Retina (tissue), 1 donor: ENCODE data around the gene DOCK4.

ENCODE experiments used
- DNase-seq: peaks from one replicate; pipeline ENCODE4 v3.0.0-alpha.2; 2016

Gene DOCK4

GRCh38 chr7:112103246-112103645 is 103.0 kb downstream of the DOCK4 start:
- no peak for DNase-seq

DNA sequence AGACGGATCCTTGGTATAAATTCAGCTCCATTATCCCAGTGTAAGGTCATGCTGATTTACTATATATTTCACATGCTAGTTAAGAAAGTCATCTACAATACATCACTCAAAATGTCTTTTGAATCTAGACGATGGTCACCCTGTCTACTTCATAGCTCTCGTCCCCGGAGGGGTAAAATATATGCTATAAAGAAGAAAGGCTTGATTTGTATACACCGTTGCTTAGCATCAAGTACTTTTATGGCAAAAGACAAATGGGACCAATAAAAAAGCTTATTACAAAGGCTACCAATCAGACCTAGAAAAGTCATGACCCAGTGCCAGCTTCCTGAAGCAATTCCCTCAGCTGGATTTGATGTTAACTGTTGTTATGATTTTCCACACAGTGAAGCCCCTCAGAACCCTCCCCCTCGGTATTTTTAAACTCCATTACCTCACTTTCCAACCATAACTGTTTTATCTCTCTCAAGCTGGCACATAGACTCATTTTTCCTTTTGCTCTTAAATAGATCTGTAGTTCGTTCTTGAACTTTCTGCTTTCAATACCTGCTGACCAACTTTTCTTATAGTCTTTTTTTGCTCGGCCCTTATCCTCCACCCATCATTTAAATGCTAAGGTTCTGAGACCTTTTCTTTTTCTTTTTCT is 104.9 kb downstream of the DOCK4 start:
- no peak for DNase-seq

GRCh38 chr7:112097524-112097923 is 108.7 kb downstream of the DOCK4 start:
- DNase-seq = no peak

GRCh38 chr7:112093409-112093808 is 112.8 kb downstream of the DOCK4 start:
- DNase-seq = no peak

- DNase-seq = no peak
Measured at GRCh38 chr7:112092709-112093395, 113.3 kb downstream of the DOCK4 start.

GRCh38 chr7:112092306-112092705 is 113.9 kb downstream of the DOCK4 start:
- no peak for DNase-seq

GRCh38 chr7:112091768-112092167 is 114.4 kb downstream of the DOCK4 start:
- DNase-seq = no peak

GRCh38 chr7:112089551-112089950 is 116.6 kb downstream of the DOCK4 start:
- no peak for DNase-seq

DNA sequence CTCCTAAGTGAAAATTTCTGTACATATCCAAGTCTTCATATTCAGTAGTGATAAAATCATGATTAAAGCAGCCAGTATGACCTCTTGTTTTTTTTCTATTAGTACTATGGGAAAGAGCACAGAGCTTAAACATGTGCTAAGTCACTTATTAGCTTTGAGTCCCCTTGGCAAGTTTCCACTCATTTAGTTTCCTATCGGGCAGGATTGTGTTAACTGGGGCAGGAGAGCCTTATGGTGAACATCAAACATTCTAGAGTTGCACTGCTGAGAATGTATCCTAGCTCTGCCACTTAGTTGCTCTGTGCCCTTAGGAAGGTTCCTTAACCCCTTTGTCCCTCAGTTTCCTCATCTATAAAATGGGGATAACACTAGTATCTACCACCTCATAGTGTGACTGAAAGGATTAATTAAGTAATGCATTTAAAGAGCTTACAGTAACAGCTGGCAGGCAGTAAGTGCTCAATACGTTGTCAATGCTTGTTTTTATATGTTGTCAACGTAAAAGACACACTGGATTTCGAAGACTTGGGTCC is 117.6 kb downstream of the DOCK4 start:
- no peak for DNase-seq

GRCh38 chr7:112086496-112087254 is 119.5 kb downstream of the DOCK4 start:
- DNase-seq = no peak

DNA sequence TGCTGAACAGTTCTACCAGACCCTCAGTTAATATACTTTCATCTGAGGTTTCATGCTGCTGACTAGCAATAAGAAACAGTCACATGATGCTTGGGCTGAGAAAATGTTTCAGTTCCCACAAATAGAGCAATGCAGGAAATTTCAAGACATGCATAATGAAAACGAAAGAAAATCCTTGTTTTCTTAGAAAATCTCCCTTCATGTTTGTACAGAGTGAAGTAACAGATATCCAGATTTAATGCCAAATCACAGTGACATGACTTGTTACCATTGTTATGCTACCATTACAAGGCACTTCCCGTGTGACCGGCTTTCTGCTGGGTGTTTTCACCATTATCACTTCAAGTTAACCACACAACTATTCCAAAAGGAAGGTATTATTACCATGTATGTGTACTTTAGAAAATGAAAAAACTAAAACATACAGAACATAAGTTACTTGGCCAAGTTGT is 121.7 kb downstream of the DOCK4 start:
- DNase-seq = no peak

DNA sequence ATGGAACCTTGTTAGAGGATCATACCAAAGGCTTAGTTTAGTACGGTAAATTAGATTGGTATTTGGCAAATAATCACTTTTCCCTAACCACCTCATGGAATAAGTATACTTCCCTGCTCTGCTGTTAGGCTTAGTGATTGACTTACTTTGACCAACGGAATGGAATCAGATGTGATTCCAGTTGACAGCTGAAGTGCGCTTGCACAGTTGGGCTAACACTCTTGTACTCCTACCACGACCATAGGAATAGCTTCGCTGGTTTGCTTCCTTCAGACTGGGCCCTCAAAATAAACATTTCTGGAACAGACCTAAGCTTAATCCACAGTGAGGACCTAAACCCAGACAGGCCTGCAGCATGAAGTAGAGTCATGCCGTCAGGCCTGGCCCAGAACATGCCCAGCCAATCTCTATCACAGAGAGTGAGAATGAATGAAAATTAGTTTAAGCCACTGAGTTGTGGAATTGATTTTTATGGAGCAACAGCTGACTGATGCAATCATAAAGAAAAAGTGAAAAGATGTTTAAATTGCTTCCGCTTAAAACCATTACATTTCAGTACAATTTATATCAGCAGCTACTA is 122.3 kb downstream of the DOCK4 start:
- DNase-seq = peak; percentile 61

GRCh38 chr7:112082306-112082705 is 123.9 kb downstream of the DOCK4 start:
- DNase-seq = no peak

DNA sequence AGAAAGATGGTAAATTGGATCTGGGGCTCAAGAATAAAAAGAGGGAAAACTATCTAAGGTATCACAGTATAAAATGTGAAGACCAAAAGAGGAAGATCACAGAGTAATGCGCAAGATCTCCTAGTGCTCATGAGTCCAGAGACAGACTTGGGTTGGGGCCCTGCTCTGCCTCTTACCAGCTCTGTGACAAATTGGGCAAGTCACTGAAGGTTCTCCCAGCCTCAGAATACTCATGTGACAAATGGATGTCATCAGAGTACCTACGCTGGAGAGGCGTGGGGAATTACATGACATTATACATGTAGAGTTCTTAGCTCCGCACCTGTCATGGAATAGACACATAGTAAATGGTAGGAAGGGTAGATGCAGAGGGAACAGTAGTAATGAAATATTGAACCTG is 124.4 kb downstream of the DOCK4 start:
- DNase-seq = no peak

DNA sequence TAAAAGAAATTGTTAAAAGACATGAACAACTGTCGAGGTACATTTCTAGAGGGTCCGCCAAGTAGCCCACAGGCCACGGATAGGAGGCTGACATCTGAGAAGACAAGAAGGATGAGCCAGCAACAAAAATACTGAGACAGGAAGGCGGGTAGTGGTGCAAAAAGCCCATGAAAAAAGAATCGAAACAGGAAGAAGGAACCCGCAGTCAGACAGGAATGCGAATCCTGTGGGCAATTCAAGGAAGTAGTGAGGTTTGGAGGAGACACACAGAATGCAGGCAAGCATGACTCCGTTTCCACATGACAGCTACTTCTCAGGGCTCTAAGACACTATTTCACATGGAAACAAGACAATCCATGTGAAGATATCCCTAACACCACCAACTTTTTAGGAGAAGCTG is 125.2 kb downstream of the DOCK4 start:
- DNase-seq = no peak

- DNase-seq = no peak
Measured at GRCh38 chr7:112080441-112080840, 125.8 kb downstream of the DOCK4 start.

DNA sequence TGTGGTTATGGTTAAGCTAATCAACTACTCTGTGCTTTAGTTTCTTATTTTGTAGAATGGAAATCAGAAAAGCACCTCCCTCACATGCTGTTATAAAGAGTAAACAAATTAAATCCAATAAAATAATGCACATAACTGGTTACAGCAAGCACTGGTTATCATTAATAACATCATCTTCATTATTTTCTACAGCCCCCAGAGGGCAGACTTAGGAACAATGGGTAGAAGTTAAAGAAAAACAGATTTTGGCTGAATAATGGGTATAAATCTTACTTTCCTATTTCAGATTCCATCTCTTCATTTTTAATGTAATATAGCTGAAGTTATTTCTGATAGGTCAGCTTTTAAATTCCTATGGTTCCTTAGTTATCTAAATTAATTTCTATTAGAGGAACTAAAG is 126.5 kb downstream of the DOCK4 start:
- DNase-seq = no peak

DNA sequence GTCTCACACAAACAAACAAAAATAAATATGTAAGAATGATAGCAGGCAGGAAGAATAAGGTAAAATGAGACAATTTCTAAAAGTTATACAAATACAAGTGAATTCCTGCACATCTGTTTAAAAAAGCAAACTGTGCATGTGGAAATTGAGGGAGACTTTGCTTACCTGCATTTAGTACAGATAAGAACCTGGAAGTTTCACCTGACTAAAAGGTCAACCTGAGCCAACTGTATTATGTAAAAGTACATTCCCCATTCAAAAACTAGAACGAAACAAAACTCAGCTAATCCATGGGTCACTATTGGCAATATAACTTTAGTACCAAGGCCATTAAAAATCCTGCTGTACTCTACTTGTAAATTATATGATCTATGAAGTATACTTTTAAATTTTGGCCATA is 127.1 kb downstream of the DOCK4 start:
- DNase-seq = no peak

DNA sequence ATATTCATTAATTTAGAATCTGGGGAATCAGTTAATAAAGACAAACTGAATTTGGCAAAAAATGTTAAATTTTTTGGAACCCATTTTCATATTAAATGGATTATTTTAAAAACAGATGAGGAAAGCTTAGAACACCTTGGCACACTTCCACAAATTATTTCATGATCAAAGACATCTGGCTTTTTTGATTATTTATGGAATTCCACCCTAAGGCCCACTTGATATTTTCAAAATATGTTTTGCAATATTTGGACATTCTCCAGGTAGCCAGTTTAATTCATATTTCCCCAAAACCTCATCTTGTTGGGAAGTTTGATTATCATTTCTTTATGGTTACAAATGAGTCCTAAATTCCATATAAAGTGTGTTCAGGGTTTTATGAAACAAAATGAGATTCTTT is 129.9 kb downstream of the DOCK4 start:
- DNase-seq = no peak

GRCh38 chr7:112074464-112074863 is 131.7 kb downstream of the DOCK4 start:
- no peak for DNase-seq

- DNase-seq = no peak
Measured at GRCh38 chr7:112073530-112073929, 132.7 kb downstream of the DOCK4 start.

GRCh38 chr7:112072541-112073245 is 133.5 kb downstream of the DOCK4 start:
- DNase-seq = no peak

GRCh38 chr7:112071856-112072255 is 134.3 kb downstream of the DOCK4 start:
- DNase-seq = no peak
